ENCODE measurements around the gene ANTXR1.
"Not testable (repeated sequence)": the region's sequence is repeated elsewhere in the genome, so short reads cannot be mapped to it uniquely, and the experiment has no call there.

Gene ANTXR1

DNA sequence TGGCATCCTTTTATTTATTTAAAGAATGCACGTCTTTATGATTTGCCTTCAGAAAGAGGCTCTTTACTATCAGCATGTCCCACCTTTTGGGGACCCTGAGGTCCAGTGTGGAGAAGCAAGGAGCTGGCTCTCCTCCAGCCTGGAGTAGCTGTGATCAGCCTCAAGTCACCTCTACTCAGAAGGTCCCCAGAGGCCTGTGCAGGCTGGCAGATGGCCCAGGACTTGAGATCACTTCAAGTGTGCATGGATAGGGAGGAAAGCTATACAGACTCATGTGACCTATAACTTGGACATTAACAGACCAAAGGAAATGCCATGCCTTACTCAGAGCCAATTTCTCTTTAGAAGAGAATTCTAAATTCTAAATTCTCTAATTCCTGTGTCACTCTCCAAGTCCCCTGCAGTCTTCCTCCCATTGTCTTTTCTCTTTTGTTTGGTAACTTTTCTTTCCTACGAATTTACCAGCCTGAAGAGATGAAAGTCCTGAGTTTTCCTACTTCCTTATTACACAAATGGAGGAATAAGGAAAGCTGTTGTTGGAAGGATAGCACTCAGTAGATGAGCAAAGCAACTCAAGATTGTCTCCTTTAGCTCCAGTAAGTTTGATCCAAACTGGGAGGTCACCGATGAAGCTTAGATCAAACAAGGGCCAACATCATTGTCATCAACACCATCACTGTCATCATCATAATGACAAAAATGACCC lies 210.1 kb downstream of the ANTXR1 start:
- in situ Hi-C loops (cut with MboI; ENCODE audit: low sequenced_read_pairs): no loop called here

DNA sequence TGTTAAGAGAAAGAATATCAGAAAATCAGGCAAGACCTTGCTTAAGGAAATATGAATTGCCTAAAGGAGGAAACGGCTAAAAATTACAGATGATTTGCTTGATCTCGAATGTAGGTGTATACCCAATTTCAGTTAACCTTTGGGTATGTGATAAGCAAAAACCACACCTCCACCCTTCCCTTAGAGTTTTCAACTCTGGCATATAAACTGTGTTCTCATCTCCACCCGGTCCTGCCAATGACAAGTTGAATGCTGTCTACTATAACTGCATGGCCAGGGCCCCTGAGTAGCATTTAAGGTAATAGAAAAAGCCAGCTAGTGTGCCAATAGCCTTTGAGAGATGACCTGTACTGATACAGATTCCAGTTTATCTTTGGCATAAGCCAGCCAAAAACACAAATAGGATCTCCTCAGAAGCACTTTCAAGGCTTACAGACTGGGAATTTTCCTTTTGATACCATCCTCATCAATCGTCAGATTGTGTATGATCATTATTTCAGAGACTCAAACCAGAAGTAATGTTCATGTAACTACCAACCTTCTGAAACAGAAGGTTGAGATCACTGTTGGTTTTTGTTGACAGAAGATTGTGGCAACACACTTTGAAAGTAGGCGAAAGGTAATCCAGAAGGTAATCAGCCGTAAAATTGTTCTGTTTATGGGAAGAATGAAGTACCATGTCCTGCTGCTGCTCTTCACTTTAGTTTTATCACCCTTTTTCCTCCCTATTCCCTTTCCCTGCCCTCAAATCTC lies 211.0 kb downstream of the ANTXR1 start:
- in situ Hi-C loops (cut with MboI; ENCODE audit: low sequenced_read_pairs): no loop called here

DNA sequence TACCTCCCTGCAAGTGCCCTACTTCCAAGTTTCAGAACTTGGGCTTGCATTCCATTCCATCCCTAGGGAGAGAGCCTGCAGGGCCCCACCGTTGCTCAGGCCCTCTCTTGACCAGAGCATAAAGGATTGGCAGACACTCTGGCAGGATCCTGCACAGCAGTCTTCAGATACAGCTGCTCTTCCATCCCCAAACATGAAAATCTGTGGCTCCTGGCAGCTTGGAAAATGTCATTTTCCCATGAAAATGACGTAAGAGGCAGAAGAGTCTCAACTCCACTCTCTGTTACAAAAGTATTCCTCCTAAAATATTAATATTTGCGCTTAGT lies 211.5 kb downstream of the ANTXR1 start:
- in situ Hi-C loops (cut with MboI; ENCODE audit: low sequenced_read_pairs): no loop called here

DNA sequence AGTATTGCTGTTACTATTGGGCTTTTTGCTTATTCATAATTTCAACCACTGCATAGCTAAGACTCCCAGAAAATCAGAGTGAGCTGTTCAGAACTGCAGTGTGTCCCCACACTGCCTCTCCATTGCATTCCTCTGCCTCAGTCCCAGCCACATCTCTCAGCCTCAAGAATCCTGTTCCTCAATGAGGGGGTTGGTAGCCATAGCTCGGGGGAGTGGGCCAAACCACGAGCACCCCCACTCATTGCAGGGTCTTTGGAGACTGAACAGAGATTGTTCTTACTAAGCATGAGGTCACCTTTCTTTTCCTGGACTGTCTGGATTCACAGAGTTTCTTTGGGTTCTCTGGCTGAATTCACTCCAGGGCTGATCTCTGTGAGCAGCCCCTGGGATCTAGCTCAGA lies 213.0 kb downstream of the ANTXR1 start:
- in situ Hi-C loops (cut with MboI; ENCODE audit: low sequenced_read_pairs): no loop called here

GRCh38 chr2:69226903-69227302 lies 213.9 kb downstream of the ANTXR1 start:
- in situ Hi-C loops (cut with MboI; ENCODE audit: low sequenced_read_pairs): no loop called here

GRCh38 chr2:69227716-69228115 lies 214.7 kb downstream of the ANTXR1 start:
- in situ Hi-C loops (cut with MboI; ENCODE audit: low sequenced_read_pairs): no loop called here

DNA sequence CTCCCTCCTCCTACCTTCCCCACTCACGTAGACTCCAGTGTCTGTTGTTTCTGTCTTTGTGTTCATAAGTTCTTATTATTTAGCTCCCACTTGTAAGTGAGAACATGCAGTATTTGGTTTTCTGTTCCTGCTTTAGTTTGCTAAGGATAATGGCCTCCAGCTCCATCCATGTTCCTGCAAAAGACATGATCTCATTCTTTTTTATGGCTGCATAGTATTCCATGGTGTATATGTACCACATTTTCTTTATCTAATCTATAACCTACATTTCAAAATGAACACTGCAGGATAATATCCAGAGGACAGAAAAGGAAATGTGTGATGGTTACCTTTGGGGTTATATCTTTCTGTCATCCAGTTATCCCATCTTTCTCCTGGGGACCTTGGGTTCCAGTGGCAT lies 218.0 kb downstream of the ANTXR1 start:
- in situ Hi-C loops (cut with MboI; ENCODE audit: low sequenced_read_pairs): not testable (repeated sequence)

GRCh38 chr2:69231612-69232277 lies 218.8 kb downstream of the ANTXR1 start:
- in situ Hi-C loops (cut with MboI; ENCODE audit: low sequenced_read_pairs): no loop called here

GRCh38 chr2:69235835-69236234 lies 222.9 kb downstream of the ANTXR1 start:
- in situ Hi-C loops (cut with MboI; ENCODE audit: low sequenced_read_pairs): not testable (repeated sequence)

DNA sequence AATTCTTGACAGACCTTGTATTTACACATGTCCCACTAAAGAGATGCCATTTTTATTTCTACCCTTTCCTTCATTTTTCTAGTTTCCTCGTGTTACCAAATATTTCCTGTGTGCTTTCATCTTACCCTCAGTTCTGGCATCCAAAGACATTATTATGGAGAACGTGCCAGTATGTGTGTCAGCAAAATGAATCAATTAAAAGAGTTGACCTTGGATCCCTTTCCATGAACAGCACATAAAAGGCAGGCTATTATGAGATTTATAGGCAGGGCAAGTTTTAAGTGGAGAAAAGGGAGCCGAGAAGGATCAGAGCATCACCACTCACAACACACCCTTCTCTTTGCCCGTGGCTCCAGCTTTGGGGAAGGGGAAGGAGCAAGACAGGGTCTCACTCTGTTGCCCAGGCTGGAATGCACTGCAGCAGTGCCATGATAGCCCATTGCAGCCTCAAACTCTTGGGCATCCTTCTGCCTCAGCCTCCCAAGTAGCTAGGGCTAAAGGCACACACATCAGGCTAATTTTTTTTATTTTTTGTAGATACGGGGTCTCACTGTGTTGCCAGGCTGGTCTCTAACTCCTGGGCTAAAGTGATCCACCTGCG lies 224.2 kb downstream of the ANTXR1 start:
- in situ Hi-C loops (cut with MboI; ENCODE audit: low sequenced_read_pairs): no loop called here

- in situ Hi-C loops (cut with MboI; ENCODE audit: low sequenced_read_pairs): no loop called here
Measured at GRCh38 chr2:69238449-69239031, 225.6 kb downstream of the ANTXR1 start.

- in situ Hi-C loops (cut with MboI; ENCODE audit: low sequenced_read_pairs): no loop called here
Measured at GRCh38 chr2:69241093-69241492, 228.1 kb downstream of the ANTXR1 start.

- in situ Hi-C loops (cut with MboI; ENCODE audit: low sequenced_read_pairs): no loop called here
Measured at GRCh38 chr2:69241664-69242514, 228.9 kb downstream of the ANTXR1 start.

DNA sequence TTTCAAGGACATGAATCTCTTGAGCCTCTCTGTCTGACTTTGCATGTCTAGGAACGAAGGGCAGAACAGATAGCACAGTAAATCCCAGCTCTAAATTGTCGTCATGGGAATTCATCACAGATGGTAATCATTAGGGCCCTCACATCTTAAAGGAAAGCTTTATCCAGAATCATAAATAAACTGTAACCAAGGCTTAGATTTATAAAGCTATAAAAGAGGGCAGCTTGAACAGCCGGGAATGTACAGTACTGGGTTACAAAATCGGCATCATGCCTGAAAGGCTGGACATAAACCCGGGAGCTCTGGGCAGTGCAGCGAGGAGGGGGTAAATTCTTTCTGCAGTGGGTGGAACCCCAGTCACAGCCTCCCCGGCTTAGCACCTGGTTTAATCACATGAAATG lies 229.7 kb downstream of the ANTXR1 start:
- in situ Hi-C loops (cut with MboI; ENCODE audit: low sequenced_read_pairs): no loop called here

DNA sequence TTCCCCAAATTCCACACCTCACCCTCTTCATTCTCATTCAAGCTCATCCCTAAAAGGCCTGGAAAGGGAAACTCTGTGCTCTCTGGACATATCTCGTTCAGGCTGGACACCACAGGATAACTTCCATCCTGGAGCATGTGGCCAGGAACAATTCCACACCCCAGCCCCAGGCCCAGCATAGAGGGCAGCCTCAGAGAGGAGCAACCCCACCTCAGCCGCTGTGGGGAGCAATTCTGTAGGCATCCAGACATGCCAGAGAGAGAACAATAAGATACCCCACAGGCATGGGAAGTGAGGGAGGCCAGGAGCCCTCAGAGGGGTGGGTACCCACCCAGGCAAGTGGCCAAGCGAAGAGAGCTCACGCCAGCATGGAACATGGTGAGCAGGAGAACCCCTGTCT lies 230.7 kb downstream of the ANTXR1 start:
- in situ Hi-C loops (cut with MboI; ENCODE audit: low sequenced_read_pairs): no loop called here

DNA sequence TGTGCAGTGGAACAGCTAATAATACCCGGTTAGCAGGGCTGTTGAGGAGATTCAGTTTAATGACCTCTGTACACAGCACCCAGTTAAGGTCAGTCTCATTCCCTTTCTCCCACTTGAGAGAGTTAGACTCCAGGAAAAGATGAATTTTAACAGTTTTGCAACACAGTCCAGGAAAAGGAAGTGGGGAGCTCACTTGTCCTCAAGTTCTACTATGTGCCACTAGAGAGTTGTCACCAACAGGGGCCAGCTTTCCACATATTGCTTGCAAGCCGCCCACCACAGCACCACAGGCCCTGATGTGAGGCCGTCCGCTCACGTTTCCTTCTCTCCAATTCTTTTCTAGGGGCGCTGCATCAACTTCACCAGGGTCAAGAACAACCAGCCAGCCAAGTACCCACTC lies 231.9 kb downstream of the ANTXR1 start:
- in situ Hi-C loops (cut with MboI; ENCODE audit: low sequenced_read_pairs): no loop called here

- in situ Hi-C loops (cut with MboI; ENCODE audit: low sequenced_read_pairs): no loop called here
Measured at GRCh38 chr2:69247583-69247982, 234.6 kb downstream of the ANTXR1 start.

GRCh38 chr2:69248232-69248631 lies 235.3 kb downstream of the ANTXR1 start:
- in situ Hi-C loops (cut with MboI; ENCODE audit: low sequenced_read_pairs): no loop called here

GRCh38 chr2:69250981-69251380 lies 238.0 kb downstream of the ANTXR1 start:
- in situ Hi-C loops (cut with MboI; ENCODE audit: low sequenced_read_pairs): no loop called here

- in situ Hi-C loops (cut with MboI; ENCODE audit: low sequenced_read_pairs): no loop called here
Measured at GRCh38 chr2:69251943-69252342, 239.0 kb downstream of the ANTXR1 start.
